T-helper 17 cell (primary cell): Measurements from ENCODE around the gene SDHB. TPM values are rescaled to one million over a fixed set of nuclear protein-coding genes. Genes with fewer than 3 reads are reported as not detected.

ENCODE experiments used
- ATAC-seq: fragments of 150-1000 bp; cut with Tn5 transposase; 2 replicates; pipeline ENCODE4 v1.10.0; 2021; ENCODE audit warnings: mild to moderate bottlenecking, moderate library complexity
- DNase-seq, 3 donors: peaks; one replicate each; pipeline versions ENCODE4 v3.0.0 to v3.0.0-alpha.2; 2020 to 2021
- H3K9me3 ChIP-seq: one replicate; pipeline ENCODE4 v1.7.0; 2013; ENCODE audit warnings: low read length, mild to moderate bottlenecking; ENCODE audit not compliant: control insufficient read depth, poor library complexity, severe bottlenecking
- H3K27ac Mint-ChIP-seq: one replicate; pipeline ENCODE4 v1.8.0; 2022; ENCODE audit warnings: mild to moderate bottlenecking, moderate library complexity, mixed read lengths
- H3K27me3 Mint-ChIP-seq: one replicate; pipeline ENCODE4 v1.8.0; 2022; ENCODE audit warnings: mixed read lengths
- H3K36me3 Mint-ChIP-seq: one replicate; pipeline ENCODE4 v1.8.0; 2022; ENCODE audit warnings: low read depth, mixed read lengths
- H3K4me1 Mint-ChIP-seq: one replicate; pipeline ENCODE4 v1.8.0; 2022; ENCODE audit warnings: mild to moderate bottlenecking, mixed read lengths
- H3K4me3 Mint-ChIP-seq: one replicate; pipeline ENCODE4 v1.8.0; 2022; ENCODE audit warnings: mild to moderate bottlenecking, moderate library complexity, mixed read lengths
- total RNA-seq, 4 donors: library from RNA in 2 of 4; stranded (reverse) in 2 of 4; gene quantifications; one replicate each; pipeline ENCODE4 v1.2.3 and lab custom pipeline; 2022 to 2026

SDHB gene
- total RNA-seq, 2 donors from 2014 or later: 43.6 to 48.5 TPM

DNA sequence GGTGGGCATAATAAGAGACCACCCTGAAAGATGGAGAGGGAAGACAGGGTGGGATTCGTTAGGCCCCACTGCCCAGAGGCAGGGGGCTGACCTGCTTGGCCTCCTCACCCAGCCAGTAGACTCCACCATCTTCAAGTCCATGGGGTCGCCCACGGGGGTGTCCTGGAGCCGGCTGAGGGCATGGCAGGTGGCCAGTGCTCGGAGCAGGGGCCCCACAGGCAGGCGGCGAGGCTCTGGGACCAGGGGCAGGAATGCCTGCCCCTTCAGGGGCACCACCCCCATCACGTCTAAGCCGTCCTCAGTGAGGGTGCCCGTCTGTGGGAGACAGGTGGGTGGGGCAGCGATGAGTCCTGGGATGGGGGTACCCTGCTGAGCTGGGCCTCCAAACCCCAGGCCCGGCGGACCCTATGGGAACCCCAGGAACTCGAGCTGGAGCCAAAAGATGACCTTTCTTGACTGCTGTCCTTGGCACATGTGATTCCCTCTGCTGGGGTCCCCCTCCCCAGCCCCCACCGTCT, 60.3 kb downstream of the SDHB start:
- no peak overlapping the region for H3K4me3 Mint-ChIP-seq
- no peaks in the 10 kb centered on the region for H3K27me3 Mint-ChIP-seq
- peaks cover 5% of the 10 kb centered on the region for H3K36me3 Mint-ChIP-seq
- ATAC-seq (no peak), DNase-seq (no peak)
- no peak overlapping the region for H3K27ac Mint-ChIP-seq
- no peaks in the 10 kb centered on the region for H3K9me3 ChIP-seq
- H3K4me1 Mint-ChIP-seq: no peaks in the 10 kb centered on the region

GRCh38 chr1:16992675-16993074, 61.2 kb downstream of the SDHB start:
- no peak for ATAC-seq
- H3K9me3 ChIP-seq: no peaks in the 10 kb centered on the region
- Mint-ChIP-seq H3K4me3 (no peak overlapping the region), H3K27ac (no peak overlapping the region), H3K36me3 (peaks cover 2% of the 10 kb centered on the region), H3K4me1 (no peaks in the 10 kb centered on the region), H3K27me3 (no peaks in the 10 kb centered on the region)
- DNase-seq: no peak

DNA sequence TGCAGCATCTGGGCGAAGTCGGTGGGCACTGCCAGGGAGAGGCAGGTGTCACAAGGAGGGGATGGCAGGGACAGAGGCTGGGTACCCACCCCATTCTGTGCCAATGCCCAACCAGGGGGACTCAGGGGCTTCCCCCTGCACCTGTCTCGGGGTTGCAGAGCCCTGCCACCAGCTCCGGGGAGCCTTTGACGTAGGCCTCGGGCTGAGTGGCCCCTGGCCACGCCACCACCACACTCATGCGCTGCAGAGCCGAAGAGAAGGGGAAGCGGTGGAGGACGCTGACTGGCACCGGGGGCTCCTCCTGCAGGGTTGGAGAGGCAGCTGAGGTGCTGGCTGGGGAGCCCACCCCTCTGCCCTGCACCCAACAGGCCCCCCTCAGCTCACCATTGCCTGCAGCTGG, 61.7 kb downstream of the SDHB start:
- no peak overlapping the region for H3K27ac Mint-ChIP-seq
- no peaks in the 10 kb centered on the region for H3K27me3 Mint-ChIP-seq
- H3K4me1 Mint-ChIP-seq: no peaks in the 10 kb centered on the region
- no peak overlapping the region for H3K4me3 Mint-ChIP-seq
- DNase-seq (no peak), ATAC-seq (no peak)
- no peaks in the 10 kb centered on the region for H3K9me3 ChIP-seq
- H3K36me3 Mint-ChIP-seq: peaks cover 2% of the 10 kb centered on the region

GRCh38 chr1:16991571-16991970, 62.3 kb downstream of the SDHB start:
- H3K4me1 Mint-ChIP-seq: no peaks in the 10 kb centered on the region
- no peak overlapping the region for H3K27ac Mint-ChIP-seq
- no peaks in the 10 kb centered on the region for H3K9me3 ChIP-seq
- H3K4me3 Mint-ChIP-seq: no peak overlapping the region
- DNase-seq (no peak), ATAC-seq (no peak)
- no peaks in the 10 kb centered on the region for H3K27me3 Mint-ChIP-seq
- H3K36me3 Mint-ChIP-seq: peaks cover 2% of the 10 kb centered on the region

DNA sequence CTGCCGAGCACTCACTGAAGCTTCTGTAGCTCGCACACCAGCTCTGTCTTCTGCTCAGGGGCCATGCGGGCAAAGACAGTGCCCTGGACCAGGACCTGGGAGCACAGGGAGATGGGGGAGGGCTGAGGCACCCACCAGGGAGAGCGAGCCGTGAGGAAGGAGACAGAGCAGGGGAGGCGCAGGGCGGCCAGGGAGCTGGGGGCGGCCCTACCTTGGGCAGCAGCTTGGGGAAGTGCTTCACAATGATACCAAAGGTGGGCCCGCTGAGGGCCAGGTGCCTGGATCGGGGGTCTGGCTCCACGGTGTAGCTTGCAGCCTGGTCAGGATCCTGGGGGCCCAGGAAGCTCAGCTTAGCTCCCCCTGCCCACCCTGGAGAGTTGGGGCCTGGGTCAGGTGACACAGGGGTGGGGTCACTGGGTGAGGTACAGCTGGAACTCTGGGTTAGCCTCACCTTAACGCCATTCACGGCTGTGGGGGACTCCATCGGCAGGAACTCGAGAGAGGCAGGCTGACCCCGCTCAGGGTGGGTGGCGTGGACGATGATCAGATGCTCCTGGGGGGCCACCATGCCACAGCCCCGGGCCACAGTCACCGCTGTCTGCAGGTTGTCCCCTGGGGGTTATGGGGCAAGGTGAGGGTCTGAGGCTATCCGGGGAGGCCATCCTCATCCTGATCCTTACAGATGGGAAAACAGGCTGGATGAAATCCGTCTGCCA, 64.0 kb downstream of the SDHB start:
- Mint-ChIP-seq H3K4me1 (peaks cover 2% of the 10 kb centered on the region), H3K27me3 (no peaks in the 10 kb centered on the region), H3K36me3 (no peaks in the 10 kb centered on the region), H3K4me3 (no peak overlapping the region), H3K27ac (no peak overlapping the region)
- DNase-seq (no peak), ATAC-seq (no peak)
- no peaks in the 10 kb centered on the region for H3K9me3 ChIP-seq

DNA sequence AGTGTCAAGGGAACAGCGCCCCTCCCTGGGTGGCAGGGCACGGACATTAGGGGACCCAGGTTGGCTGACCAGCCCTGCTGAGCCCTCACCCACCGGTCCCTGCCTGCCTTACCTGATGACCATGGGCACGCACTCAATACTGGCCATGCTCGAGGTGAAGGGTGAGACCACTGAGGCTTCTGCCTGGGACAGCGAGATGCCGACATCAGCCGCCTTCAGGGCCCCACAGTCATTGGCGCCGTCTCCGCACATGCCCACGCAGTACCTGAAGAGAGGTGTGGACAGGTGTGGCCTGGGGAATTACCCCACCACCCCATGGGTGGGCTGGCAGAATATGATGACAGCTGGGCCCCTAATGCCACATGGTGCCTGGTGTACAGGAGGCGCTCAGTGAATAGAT, 65.6 kb downstream of the SDHB start:
- Mint-ChIP-seq H3K4me1 (peaks cover 3% of the 10 kb centered on the region), H3K4me3 (no peak overlapping the region), H3K36me3 (peaks cover 2% of the 10 kb centered on the region), H3K27ac (no peak overlapping the region), H3K27me3 (peaks cover 4% of the 10 kb centered on the region)
- ATAC-seq: no peak
- H3K9me3 ChIP-seq: no peaks in the 10 kb centered on the region
- no peak for DNase-seq

- H3K27me3 Mint-ChIP-seq: peaks cover 9% of the 10 kb centered on the region
- ATAC-seq: no peak
- H3K9me3 ChIP-seq: no peaks in the 10 kb centered on the region
- H3K36me3 Mint-ChIP-seq: peaks cover 2% of the 10 kb centered on the region
- no peak overlapping the region for H3K4me3 Mint-ChIP-seq
- no peak for DNase-seq
- H3K27ac Mint-ChIP-seq: no peak overlapping the region
- H3K4me1 Mint-ChIP-seq: peaks cover 4% of the 10 kb centered on the region
Observed at GRCh38 chr1:16986962-16987361, 66.9 kb downstream of the SDHB start.

DNA sequence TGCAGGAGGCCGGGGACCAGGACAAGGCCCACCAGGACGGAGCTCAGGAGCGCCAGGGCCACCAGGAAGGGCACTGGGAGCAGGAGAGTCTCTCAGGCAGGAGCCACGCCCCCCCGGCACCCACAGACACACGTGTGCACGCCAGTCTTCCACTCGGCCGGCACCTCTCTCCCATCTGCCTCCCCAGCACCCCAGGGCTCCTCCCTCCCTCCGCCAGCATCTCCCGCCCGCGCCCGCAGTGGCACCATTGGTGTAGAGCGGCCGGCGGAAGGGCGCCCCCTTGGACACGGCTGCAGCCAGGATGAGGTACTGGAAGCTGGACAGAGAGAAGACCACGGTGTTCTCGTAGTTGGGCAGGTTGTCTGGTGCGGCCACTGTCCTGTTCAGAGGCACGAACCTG, 67.3 kb downstream of the SDHB start:
- Mint-ChIP-seq H3K36me3 (peaks cover 2% of the 10 kb centered on the region), H3K4me3 (no peak overlapping the region), H3K27ac (no peak overlapping the region), H3K27me3 (peaks cover 10% of the 10 kb centered on the region), H3K4me1 (peaks cover 4% of the 10 kb centered on the region)
- ATAC-seq (no peak), DNase-seq (no peak)
- H3K9me3 ChIP-seq: no peaks in the 10 kb centered on the region

GRCh38 chr1:16986113-16986512, 67.7 kb downstream of the SDHB start:
- Mint-ChIP-seq H3K4me3 (no peak overlapping the region), H3K27ac (peak overlapping the region; percentile 37), H3K27me3 (peaks cover 14% of the 10 kb centered on the region), H3K36me3 (peaks cover 2% of the 10 kb centered on the region), H3K4me1 (peaks cover 8% of the 10 kb centered on the region)
- no peak for ATAC-seq
- no peak for DNase-seq
- no peaks in the 10 kb centered on the region for H3K9me3 ChIP-seq

- peaks cover 13% of the 10 kb centered on the region for H3K4me1 Mint-ChIP-seq
- no peak overlapping the region for H3K27ac Mint-ChIP-seq
- ATAC-seq (no peak), DNase-seq (no peak)
- peaks cover 19% of the 10 kb centered on the region for H3K27me3 Mint-ChIP-seq
- peaks cover 5% of the 10 kb centered on the region for H3K36me3 Mint-ChIP-seq
- no peaks in the 10 kb centered on the region for H3K9me3 ChIP-seq
- H3K4me3 Mint-ChIP-seq: no peak overlapping the region
Observed at GRCh38 chr1:16984717-16985116, 69.1 kb downstream of the SDHB start.

DNA sequence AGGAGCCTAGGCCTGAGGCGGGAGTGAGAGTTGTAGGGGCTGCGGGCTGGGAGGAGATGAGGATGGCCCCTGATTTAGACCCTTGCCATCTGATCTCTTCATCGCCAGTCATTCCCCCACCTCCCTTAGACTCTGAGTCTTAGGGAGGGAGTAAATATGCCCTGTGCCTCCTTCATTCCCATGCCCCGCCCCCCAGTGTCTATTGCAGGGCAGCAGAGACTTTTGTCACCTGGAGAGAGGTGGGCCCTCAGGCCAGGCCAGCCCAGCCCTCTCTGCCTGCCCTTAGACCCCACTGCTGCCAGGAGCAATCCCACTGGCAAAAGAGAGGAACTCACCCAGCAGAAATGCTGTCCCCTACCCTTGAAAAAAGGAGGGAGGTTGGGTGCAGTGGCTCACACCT, 70.2 kb downstream of the SDHB start:
- Mint-ChIP-seq H3K27ac (no peak overlapping the region), H3K4me1 (peaks cover 13% of the 10 kb centered on the region), H3K4me3 (no peak overlapping the region), H3K36me3 (peaks cover 5% of the 10 kb centered on the region), H3K27me3 (peaks cover 19% of the 10 kb centered on the region)
- ATAC-seq: no peak
- no peak for DNase-seq
- no peaks in the 10 kb centered on the region for H3K9me3 ChIP-seq

- Mint-ChIP-seq H3K4me1 (peaks cover 13% of the 10 kb centered on the region), H3K27me3 (peaks cover 19% of the 10 kb centered on the region), H3K4me3 (no peak overlapping the region), H3K36me3 (peaks cover 5% of the 10 kb centered on the region), H3K27ac (no peak overlapping the region)
- no peaks in the 10 kb centered on the region for H3K9me3 ChIP-seq
- no peak for ATAC-seq
- no peak for DNase-seq
Observed at GRCh38 chr1:16982902-16983301, 70.9 kb downstream of the SDHB start.

DNA sequence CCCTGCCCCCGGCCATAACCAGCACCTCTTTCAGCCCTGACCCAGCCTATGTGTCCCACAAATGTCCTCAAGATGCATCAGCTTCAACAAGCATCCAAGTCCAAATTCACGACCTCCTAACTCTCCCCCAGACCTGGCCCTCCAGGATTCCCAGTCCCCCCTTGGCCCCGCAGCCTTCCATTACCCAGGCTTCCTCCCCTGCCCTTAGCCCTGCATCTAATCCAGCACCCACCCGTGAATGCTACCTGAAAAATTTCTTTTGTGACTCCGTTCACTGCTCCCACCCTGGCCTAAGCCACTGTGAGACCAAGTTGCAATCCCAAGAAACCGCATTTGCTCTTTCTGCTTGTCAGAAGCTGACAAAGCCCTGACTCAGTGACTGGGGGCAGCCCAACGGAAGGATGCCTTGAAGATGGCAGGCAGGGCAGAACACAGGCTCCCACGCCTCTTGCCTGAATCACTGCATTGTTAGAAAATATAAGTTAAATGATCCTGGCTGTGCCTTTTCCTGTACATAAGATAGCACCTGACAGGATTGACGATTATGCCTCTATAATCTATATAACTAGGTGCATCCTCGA, 72.5 kb downstream of the SDHB start:
- Mint-ChIP-seq H3K4me1 (peaks cover 13% of the 10 kb centered on the region), H3K36me3 (peaks cover 5% of the 10 kb centered on the region), H3K4me3 (peak overlapping the region; percentile 93), H3K27me3 (peaks cover 19% of the 10 kb centered on the region), H3K27ac (peak overlapping the region; percentile 75)
- ATAC-seq (no peak), DNase-seq (no peak)
- no peaks in the 10 kb centered on the region for H3K9me3 ChIP-seq
